HG02642 (cell line): ENCODE results near the gene MAPK9.
A peak's percentile ranks its signal among the peaks of the same experiment; 100 is the strongest.

Source experiments
- ATAC-seq: cut with Tn5 transposase; IDR thresholded peaks from one replicate; pipeline ENCODE4 v1.9.1; 2021; ENCODE audit warnings: mild to moderate bottlenecking; ENCODE audit not compliant: unreplicated experiment, poor library complexity

MAPK9 gene

DNA sequence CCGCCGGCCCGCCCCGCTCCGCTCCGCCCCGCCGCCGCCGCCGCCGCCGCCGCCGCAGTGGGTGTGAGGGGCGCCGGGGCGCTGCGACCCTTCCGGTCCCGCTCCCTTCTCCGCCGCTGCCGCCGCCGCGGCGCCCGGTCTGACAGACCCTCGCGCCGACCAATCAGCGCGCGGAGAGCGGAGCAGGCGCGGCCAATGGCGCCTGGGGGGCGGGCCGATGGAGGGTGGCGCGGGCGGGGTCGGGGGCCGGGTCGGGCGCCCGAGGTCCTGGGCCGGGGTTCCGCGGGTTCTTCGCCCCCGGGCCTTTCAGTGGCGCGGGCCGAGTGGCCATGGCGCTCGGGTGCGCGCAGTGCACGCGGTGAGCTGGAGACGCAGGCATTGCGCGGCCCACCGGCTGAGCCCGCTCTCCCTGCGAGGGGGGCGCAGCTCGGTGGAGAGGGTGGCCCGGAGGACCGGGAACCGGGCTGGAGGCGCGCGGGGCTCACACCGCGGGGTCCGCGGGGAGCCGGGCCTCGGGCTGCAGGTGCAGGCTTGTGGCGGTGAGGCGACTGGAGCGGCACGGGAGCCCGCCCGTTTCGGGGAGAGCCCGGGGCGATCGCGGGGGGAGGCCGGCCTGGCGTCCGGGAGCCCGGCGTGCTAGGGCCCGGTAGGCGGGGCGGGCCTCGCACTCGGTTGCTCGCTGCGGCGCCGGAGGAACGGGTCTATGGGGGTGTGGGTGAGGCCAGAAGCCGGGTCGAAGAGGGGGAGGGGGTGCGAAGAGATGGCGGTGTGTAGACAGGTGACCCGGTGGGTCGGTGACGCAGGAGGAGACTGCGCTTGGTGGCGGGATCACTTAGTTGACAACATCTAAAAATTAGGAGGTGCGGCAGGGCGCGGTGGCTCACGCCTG lies at the start of gene MAPK9:
TSS of gene MAPK9 (minus strand) at position 141 of the 889 bp plus-strand sequence. CDS start 11,522 bp downstream, outside the sequence.
- peak; percentile 87 for ATAC-seq

DNA sequence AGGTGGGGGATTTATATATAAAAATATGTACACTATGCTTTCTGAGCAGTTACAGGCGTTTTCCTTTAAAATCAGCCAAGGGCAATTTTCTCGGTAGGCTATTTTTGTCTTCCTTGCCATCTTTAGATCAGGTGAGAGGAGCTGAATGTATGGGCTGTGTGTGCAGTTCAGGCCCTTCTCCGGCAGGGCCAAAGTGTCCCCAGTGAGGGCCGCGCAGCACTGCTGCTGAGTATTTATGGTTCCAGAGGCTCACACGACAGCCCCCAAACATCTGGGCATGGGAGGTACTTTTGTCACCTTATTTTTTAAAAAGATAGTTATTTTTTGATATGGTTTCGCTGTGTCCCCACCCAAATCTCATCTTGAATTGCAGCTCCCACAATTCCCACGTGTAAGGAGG lies 49.7 kb upstream of the MAPK9 start:
- no peak for ATAC-seq

DNA sequence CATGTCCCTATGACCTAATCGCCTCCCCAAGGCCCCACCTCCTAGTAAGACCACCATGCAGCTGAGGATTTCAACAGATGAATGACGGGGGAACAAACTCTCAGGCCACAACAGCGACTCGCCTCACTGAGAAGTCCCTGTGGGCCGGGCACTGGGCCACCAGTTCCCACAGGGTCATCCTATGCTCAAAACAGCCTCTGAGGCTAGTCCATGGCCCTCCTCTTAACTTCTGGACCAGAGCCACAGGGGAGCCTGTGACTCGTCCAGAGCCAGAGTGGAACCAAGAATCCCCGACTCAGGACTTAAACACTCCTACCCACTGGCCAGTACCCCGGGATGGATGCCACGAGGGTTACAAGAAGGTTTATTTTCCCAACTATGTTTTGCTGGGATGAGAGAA lies 49.0 kb upstream of the MAPK9 start:
- no peak for ATAC-seq

DNA sequence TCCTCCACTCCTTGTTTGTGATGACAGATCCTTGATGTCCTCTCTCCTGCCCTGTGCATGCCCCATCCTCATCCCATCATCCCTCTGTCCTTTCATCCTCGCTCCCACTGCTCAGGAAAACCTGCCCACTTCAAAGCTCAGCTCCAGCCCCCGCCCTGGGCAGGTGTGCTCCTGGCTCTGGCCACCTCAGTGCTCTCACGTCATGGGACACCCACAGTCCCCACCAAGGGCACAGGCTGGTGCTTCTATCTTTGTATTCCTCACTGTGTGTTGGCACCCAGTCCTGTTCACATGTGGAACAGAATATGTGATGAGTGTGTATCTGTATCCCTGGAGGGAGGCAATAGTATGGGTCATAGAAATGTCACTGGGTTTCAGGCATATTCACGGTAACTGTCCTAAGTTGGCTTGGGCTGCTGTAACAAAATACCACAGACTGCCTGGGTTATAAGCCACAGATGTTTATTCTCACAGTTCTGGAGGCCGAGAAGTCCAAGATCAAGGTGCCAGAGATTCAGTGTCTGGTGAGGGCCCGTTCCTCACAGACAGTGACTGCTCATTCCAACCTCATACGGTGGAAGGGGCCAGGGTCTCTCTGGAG lies 47.8 kb upstream of the MAPK9 start:
- ATAC-seq = no peak

DNA sequence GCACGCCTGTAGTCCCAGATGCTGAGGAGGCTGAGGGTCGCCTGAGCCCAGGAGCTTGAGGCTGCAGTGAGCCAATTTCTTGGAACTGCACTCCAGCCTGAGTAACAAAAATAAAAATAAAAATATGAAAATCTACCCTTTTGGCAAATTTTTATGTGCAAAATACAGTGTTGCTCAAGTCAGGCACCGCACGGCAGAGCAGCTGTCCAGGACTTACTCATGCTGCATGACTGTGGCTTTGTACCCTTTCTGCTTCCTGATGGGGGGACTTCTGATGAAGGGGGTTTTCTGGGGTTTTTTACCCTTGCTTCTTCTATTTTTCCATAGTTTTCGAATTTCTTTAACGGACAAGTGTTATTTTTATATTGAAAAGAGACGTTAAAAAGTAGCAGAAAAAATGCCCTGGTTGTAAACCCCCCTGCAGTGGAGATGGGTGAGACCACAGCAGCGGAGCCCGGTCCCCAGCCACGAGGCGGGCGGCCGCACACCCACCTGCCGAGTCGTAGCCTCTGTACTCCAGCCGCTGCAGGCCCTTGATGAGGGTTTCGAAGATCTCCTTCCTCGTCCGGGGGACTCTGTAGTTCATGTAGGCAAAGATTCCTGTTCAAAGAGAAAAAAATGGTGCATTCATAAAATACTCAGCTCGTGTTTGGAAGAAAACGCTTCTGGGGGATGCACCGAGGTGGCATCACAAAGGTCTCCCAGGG lies 46.3 kb upstream of the MAPK9 start:
- ATAC-seq = no peak

DNA sequence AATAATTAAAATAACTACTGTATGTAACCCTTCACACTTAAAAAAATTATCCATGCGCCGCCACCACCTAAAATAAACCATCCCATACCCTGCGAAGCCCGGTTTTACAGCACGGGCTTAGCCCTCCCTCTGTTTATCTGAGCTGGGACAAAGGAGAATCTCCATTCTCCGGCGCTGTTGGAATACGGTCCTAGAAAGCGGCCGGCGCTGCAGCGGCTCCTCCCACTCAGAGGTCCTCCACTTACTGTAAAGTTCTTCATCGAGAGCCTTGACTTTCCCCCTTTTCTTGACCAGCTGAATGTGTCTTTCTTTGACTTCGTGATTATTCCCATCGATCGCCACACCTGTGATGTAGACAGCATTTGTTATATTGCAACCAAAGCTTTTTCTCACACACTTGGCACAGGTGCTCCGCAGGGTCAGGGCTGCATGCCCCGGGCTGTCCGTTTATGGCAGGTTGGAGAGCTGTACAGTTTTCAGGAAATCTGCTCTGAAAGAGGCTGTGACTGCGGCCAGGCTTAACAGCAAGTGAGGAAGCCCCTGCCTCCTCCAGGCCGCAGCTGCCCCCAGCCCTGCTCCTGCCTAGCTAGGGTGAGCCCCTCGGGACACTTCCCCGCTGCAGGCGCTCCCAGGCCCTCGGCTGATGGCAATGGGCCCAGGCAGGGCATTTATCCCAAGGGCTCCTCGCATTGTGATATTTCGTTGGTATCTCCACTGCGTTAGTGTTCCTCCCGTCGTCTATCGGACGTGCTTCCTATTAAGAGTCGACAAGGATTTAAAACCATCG lies 44.5 kb upstream of the MAPK9 start:
- ATAC-seq = no peak

DNA sequence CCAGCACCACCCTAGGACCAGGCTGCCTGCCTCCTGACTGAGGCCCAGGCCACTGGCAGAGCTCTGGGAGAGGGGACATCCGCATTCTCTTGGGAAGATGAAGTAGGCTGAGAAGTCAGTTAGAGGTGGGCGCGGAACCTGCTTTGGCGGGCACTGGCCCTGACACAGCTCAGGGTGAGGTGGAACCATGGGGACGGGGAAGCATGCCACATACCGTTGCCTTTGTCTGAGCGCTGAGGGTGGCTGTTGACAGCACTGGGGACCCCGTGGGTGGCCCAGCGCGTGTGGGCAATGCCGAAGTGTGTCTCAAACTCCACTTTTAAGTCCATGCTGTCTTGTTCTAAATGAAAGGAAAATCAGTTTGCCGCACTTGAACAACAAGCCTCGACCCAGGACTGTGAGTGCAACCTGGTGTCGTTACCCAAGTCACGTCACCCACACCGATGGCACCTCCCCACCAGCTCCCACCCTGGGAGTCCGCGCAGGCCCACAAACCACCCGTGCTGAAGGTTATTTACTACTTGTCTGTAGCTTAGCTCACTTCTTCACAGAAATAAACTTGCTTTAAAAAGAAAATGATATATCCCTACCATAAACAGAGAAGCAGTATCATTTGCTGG lies 43.8 kb upstream of the MAPK9 start:
- no peak for ATAC-seq

DNA sequence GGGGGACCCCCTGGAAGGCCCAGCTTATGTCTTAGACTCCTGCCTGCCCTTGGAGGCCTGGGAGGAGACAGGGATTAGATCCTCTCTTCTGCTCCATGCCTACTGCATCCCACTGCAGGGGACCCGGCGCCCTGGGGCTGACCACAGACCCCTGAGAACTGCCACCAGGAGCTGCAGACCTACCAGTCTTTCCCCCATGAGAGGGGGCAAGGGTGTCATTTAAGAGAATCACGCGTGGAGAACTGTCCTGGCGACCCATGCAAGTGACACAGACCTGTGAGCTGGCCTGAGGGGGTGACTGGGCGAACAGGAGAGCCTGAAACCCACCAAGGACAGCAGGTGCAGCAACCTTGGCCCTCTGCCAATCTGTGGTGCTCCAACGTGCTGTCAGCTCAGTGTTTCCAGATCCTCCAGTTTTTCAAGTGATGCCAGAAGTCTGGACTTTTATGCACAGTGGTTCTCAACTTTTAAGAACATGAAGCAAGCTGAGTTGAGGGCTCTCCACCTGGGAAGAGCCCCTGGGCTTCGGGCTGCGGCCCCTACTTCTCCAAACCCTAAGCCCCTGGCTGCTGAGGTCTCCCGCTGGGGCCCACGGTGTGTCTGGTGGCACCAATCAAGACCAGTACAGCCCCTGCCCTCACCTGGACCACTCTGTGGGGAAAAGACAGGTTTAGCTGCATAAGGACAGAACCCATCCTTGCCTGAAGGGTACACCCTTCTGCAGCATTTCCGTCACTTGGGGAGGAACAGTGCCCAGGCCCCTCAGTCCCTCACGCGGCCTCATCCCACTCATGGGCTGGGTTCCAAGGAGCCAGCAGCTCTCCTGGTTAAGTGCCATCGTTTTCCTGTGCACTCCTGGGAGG lies 43.1 kb upstream of the MAPK9 start:
- ATAC-seq = no peak

DNA sequence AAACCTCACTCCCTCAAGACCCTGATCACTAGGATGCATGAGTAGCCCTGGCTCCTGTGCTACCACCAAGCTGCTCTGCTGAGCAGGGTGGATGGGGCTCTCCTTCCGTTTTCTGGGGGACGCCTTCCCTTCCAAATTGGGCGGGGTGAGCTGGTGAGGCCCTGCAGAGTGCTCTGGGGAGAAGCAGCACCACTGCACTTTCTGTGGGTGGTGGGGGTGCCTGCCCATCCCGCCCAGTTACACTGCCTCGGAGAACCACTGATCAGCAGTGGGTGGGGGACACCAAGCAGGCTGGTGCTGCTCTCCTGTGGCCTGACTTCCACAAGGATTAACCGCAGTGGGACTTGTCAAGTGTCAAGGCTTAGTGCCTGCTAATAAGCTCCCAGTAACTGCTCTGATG lies 42.3 kb upstream of the MAPK9 start:
- ATAC-seq = no peak

DNA sequence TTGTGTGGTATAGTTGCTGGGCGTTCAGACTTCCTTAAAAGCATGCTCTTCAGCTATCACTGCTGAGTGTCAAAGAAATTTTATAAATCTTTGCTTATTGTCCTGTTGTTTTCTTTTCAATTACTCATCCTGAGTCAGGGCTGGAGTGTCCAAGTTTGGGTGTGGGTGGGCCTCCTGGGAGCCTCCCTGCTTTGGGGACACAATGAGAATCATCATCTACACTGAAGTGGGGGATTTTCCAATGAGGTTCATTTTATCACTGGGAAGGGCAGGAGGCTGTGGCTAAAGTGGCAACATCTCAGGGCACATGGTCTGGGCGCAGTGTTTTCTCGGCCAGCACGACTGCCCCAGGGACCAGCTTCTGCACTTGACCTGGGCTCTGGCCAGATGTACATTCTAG lies 41.8 kb upstream of the MAPK9 start:
- ATAC-seq = no peak

DNA sequence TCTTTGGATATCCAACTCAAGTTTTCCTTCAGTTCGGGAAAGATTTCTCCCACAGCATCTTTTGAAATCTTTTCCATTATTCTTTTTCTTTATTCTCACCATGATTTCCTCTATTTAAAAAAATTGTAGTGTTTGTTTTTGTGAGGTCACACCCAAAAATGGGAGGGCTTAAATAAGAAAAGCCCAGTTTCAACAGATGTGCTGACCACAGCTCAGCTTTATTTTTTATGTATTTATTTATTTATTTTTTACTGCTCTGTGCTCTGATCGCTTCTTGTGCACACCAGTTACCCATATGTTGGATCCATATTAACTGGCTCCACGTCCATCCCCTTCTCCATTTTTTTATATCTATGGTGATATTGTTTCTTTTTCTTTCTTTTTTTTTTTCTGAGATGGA lies 41.0 kb upstream of the MAPK9 start:
- ATAC-seq = no peak

DNA sequence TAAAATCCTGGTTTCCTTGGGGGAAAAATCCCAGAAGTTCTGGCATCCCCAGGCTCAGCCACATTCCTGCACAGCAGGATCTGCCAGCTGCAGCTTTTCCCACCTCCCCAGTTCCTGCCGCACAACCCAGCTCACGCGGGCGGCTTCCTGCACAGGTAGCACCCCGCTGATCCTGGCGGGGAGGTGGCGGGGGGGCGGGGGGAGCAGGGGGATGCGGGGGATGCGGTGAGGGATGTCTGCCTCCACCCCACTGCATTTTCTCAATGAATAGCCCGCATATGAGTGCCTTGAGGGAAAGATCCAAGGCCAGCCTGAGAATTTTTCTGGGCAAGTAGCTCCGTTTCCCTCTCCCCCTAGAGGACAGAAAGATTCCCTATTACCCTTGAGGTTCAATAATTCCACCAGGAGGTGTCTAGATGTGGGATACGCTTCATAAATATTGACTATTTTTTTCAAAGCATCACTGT lies 40.2 kb upstream of the MAPK9 start:
- no peak for ATAC-seq

DNA sequence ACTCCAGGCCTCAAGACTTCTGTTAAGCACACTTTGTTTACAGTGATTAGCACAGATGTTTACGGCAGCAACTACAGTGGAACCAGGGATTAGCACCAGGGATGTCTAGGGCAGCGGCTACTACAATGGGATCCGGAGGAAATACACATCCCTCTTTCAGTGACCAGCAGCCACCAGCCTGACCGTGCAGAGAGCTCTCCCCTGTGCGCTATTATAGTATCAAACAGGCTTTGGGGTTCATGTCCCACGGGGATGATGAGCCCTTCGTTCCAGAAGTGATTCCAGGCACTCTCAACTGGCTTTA lies 39.7 kb upstream of the MAPK9 start:
- no peak for ATAC-seq

DNA sequence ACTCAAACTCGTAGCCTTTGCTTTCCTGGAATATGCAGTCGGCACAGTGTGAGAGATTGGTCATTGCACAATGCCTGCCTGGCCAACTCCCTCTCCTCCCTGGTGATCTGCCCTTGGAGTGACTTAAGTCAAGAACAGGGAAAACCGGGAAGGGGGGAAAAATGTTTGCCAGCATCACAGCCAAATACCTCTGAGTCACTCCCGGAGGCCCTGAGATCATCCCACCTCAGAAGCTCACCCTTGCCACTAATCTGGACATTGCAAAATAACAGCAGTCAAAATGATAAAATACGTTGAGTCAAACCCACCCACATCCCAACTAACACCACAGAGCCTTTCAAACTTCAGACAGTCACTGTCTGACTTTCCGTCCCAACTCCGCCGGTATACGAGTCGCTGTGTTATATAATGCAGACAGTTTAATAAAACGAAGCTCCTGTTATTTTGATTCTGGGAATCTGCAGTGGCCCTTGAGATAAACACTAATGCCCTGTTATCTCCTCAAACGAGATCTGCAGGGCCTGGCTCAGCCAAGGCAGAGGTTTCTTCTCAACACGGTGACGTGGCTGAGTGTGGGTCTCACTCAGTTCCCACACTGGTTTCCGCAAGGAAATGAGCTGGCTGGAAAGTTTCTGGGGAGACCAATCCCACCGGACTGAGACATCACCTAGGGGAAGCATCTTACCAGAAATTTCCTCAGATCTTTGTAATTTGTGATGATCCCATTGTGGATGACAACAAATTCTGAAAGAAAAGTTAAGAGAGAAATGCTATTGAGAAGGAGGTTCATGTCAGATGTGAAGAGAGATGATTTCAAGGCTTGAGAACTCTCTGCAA lies 39.1 kb upstream of the MAPK9 start:
- ATAC-seq = no peak

DNA sequence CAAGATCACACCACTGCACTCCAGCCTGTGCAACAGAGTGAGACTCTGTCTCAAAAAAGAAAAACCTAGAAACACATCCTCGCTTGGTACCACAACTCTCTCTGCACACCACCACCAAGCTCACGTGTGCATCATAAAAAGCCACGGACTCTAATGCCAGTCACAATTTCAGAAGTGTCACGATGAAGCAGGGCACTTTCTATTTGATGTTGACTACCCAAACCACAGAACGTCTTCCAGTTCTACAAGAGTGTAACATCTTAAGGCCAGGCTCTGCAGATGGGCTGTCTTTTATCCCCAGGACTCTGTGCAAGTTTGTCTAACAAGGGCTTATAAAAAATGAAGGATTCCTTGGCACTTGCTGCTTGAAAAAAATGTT lies 38.4 kb upstream of the MAPK9 start:
- ATAC-seq = no peak

DNA sequence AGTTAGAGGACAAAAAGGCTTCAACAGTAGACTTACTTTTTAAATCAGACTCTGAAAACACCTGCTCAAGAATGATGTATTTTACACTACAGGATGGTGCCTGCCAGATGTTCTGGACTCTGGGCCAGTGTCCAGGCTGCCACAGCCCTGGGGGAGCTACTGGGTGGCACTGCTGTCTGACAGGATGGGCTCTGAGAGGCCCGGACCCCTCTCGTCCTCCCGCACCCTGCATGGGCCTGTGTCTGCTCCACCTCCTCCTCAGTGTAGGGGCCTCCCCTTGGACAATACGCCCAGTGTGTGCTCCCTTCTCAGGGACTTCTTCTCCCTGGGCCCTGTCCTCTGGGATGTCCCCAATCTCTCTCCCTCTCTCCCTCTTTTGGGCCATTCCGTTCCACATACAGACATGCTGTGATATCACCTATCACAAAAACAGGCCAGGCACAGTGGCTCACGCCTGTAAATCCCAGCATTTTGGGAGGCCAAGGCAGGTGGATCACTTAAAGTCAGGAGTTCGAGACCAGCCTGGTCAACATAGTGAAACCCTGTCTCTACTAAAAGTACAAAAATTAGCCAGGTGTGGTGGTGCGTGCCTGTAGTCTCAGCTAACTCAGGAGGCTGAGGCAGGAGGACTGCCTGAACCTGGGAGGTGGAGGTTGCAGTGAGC lies 37.9 kb upstream of the MAPK9 start:
- no peak for ATAC-seq

DNA sequence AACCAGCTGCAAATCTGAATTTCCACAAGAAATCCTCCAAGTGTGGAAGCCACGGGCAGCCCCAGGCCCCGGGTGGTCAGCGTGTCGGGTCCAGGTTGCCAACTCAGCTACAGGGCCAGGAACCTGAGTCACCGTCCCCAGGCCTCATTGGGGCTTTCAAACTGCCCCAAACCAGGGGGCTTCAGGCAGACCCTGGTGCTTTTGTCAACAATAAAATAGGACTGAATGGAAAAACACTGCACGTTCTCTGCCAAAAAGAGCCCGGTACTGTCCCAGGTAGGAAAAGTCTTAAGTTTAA lies 37.2 kb upstream of the MAPK9 start:
- no peak for ATAC-seq
